Urothelium cell line (cell line): Measurements from ENCODE around the gene PRDM2.

Experiments used
- DNase-seq: peaks from one replicate; pipeline ENCODE4 v3.0.0; 2011; ENCODE audit warnings: low spot score, mixed read lengths
- FAIRE-seq: peaks from 2 replicates; lab custom pipeline; 2011; peaks lifted over from hg19 to GRCh38; lab: Jason Lieb, UNC

PRDM2 gene

DNA sequence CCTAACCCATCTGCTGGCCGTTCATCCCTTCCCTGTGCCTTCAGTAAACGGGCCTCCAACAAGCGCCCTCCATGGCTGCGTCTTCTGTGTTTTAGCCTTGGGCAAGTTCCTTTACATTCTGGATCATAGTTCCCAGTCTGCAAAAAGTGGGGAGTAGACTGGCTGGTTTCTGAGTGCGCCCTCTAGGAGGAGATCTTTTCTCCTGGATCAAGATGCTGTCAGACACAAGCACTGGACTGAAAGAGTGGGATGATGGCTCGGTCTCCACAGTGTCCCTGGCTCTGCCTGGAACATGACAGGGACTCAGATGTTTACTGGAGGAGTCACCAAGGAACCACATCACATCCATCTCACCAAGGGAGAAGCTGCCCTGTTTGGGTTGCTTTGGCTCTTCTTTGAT is 88.8 kb downstream of the PRDM2 start:
- FAIRE-seq = no peak

DNA sequence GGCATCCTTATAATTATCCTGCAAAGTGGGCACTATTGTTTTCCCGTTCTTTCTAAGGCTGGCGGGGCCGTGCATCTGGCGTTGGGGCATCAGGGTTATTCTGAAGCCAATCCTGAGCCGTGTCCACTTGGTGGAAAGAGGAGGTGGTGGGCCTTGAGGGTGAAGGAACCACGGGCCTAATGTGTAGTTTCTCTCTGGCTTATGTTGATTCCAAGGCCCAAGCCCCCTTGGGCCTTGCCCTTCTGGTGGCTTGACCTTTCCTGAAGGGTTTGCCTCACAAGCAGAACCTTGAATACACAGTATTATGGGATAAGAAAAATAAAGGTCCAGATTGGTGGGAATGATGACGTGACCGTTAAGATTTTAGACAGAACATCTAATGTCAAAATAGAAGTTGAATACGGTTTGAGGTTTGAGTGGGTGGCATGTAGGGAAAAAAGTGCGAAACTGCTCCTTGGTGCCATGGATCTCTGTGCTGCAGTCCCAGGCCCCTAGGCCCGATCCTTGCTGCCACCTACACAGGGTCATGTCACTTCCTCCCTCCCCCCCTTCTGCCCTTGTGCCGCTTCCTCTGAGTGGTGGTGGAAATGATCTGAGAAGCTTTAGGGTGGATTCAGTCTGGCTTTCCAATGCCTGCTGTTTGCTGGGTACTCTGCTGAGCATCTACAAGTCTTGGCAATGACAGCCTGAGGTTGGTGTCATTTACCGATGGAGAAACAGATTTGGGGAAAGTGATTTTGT is 90.5 kb downstream of the PRDM2 start:
- FAIRE-seq = no peak
- no peak for DNase-seq

More for the DNA sequence above, 88.8 kb downstream of the PRDM2 start:
- DNase-seq = no peak

DNA sequence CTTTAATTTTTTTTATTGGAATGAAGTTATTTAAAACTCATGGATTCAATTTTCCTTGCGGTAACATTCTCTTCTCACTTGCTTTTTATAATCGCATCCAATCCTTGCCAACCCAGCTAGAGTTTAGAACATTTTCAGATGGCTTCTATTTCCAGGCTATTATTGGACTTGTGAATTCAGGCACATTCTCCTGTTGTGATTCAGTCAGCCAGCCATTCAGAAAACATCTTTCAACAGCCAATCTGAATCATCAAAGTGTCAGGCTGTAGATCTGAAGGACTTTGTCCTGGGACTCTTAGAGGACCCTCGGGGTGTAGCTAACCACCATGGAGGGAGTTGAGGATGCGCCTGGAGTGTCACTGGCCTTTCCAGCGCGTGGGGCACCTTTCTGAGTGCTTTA is 92.4 kb downstream of the PRDM2 start:
- DNase-seq = no peak
- no peak for FAIRE-seq

DNA sequence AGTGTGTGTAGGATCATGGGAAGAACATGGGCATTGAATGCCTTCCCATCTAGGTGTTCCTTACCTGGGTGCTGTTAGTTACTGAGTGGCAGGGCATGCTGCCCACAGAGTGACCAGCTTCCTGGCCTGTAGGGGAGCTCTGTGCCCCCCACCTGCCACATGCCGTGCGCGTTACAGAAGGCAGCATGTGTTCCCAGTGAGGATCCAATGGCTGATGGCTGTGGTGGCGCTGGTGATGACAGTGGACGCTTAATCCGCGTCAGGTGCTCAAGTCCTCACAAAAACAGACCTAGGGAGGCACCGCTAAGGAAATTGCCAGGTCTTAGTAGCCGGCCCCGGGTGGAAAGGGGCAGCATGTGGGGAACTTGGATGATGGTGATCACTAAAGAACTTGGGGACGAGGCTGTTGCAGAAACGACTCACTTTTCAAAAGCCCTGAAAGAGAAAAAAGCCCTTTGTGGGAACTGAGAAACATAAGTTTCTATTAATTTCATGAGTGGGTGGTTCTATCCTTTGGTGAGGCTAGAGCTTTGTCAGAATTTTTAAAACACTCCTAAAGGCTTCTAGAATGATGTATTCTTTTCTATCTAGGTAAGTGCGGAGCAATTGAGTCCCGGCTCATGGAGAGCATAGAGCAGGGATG is 93.2 kb downstream of the PRDM2 start:
- FAIRE-seq = no peak

DNA sequence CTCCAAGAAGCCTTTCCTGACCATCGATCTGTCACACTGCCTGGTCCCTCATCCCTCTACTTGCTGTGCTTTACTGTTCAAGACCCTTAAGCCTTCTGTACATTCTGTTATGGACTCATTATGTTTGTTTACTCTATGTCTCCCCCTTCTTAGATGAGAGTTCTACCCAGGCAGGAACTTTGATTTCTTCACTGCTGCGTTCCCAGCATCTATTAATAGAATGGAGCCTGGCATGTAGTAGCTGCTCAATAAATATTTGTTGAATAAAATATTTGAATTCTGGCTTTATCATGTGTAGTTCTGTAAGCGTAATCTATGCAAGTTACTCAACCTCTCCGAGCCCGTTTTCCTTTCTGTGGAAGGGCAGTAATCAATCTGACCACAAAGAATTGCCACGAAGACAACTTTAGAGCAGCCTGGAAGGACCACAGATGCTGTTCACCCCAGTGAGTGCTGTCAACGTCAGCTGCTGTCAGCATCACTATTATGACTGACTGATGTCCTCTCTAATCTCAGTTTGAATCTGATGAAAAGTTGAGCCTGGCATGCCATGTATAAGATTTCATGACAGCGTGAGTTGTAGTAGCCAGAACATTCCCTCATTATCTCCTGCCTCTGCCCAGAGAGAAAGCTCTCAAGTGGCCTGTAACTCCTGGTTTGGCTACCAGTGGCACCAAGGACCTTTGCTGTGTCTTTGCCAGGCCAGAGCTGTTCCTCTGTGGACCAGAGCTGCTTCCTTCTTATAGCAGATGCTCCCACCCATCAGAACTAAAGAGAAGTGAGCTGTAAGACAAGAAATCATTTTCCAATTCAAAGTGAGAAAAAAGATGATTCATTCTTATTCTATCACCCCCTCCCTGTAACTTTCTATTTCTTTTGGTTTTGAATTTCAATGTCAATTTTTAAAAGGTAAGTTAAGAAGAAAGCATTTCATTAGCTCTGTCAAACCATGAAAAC is 94.5 kb downstream of the PRDM2 start:
- DNase-seq = no peak
- FAIRE-seq = no peak

More for the DNA sequence above, 93.2 kb downstream of the PRDM2 start:
- DNase-seq = no peak

DNA sequence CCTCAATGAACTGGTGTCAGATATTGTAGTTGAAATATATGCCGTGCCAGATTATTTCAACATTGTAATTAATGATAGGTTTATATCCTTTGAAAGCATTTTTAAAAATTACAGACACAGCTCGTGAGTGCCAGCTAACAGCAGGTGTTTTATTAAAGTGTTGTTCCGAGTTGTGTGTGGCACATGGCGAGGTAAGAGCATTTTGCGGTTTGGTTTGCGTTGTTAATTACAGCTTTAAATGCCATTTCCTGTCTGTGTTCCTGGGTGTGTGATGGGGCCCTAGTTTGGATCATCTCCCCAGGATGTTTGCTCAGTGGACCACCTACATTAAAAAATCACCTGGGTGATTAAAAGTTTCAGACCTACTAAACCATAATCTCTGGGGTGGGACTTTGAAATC is 97.4 kb downstream of the PRDM2 start:
- FAIRE-seq = no peak
- DNase-seq = no peak

DNA sequence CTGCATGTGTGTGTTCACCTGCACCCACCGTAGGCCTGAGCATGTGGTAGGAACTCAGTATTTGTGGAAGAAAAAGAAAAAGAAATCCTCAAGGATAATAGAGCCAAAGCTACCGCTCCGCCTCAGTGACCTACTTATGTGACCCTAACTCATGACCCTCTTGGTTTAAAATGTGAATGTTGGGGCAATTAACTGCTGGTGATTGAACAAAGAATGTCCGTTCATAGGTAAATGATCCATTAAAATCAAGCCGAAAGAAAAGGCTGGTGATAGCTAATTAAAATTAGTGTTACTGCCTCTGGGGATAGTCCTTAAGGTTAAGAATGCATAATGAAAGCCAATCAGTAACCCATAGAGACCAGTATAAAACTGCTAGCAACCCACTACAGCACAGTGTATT is 98.1 kb downstream of the PRDM2 start:
- FAIRE-seq = no peak
- no peak for DNase-seq

DNA sequence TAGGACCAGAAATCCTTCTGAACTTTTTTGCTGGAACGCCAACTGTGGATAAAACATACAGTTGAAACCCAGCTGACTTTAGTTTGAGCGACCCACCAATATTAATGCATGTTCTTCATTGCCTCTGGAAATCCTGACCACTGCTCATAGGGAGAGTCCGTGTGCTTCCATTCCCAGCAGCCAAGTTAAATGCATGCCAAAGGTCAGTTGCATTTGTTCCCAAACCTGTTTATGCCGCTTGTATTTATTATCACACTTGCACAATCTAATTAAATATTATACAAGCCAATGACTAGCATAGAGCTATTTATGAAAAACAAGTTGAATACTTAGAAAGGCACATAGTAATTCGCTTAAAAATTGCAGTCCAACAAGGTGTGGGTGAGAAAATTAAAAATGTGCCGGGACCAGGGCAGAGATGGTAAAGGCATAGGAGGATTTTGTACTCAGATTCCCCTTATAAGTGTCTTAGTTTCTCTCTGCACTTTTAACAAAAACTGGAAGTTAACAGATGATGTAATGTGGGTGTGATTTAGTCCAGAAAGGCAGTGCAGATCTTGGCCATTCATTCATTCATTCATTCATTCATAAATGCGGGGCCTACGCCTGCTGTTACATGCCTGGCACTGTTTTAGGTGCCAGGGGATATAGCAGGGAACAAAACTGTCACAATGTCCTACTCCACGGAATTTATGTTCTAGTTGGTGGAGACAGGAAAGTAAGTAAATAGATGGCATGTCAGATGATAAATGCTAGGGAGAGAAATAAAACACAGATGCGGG is 99.7 kb downstream of the PRDM2 start:
- FAIRE-seq (no peak), DNase-seq (no peak)

DNA sequence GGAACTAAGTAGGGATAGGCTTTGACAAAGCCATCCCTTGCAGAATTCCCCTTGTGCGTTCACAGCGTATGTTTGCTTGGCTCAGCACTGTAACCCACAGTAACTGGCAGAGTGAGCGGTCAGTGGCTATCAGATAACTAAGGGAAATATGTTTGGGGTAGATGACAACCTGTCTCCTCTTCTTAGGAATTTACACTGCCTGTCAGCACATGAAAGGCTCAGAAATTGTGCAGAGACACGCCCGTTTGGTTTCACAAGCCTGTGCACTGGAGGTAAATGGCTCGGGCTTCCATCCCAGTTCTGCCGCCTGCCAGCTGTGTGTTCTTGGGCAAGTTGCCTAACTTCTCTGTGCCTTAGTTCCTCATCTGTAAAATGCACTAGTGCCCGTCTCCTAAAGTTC is 101.2 kb downstream of the PRDM2 start:
- no peak for DNase-seq
- FAIRE-seq = no peak

DNA sequence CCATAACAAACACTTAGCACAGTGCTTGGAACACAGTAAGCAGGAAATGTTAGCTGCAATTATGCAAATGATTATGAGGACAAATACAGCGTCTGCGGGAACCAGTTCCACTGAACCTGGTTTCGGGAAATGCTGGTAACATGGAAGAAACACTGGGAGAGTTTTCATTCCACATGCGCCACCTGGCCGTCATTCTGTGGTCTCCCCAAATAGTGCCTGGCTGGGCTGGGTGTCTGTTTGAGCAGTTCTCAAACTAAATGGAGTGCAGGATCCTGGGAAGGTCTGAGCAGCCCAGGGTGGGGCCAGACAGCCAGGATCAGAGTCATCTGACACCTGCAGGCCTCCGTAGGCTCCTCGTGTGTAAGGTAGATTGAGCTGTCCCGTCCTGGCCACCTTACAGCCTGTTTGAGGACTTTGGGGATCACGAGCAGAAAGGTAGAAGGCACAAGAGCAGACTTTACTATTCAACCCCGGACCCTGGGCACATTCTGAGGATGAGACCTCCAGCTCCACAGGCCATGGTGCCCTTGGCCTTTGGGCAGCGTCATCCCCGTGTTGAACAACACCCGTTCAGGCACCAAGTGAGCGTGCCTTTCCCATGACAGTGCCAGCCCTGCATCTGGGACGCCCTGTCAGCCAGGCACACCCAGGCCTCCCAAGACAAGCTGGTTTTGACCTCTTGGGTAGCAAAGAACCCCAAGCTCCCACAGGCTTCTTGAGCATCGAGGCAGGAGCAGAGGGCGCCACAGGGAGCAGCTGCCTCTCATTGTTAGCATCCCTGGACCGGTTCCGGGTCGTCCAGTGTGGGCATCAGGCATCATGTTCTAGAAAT is 101.9 kb downstream of the PRDM2 start:
- DNase-seq (no peak), FAIRE-seq (no peak)

DNA sequence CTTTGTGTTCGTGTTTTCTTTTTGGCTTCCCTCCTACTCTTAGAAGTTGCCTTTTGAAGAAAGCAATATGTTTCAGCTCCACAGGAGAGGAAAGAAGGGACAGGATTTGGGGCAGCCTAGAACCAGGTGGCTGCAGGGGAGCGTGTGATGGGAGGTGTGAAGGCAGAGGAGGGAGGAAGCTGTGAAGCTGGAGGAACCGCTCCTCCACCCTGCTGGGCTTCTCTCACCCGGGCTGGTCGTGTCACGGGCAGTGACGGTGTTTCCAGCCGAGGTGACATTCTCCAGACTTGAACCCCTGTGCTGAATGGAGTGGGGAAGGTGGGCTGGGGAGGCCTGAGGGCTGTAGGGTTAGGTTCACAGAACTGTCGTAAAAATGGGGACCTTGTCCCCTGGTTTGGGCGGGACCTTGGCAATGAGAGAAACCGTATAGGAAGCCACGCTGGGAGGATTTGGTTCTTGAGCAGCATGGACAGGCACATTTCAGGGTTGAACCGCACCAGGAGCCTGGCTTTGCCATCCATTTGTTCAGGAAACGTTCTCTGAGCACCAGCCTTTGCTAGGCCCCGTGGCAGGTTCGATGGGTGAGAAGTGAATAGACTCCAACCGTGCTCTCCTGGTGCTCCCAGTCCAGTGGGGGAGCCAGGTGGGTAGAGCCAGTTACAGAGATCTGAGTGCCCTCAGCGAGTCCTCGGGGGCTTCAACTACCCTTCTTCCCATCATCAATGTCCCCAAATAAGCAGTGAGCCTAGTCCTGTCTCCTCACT is 103.0 kb downstream of the PRDM2 start:
- DNase-seq (no peak), FAIRE-seq (no peak)

DNA sequence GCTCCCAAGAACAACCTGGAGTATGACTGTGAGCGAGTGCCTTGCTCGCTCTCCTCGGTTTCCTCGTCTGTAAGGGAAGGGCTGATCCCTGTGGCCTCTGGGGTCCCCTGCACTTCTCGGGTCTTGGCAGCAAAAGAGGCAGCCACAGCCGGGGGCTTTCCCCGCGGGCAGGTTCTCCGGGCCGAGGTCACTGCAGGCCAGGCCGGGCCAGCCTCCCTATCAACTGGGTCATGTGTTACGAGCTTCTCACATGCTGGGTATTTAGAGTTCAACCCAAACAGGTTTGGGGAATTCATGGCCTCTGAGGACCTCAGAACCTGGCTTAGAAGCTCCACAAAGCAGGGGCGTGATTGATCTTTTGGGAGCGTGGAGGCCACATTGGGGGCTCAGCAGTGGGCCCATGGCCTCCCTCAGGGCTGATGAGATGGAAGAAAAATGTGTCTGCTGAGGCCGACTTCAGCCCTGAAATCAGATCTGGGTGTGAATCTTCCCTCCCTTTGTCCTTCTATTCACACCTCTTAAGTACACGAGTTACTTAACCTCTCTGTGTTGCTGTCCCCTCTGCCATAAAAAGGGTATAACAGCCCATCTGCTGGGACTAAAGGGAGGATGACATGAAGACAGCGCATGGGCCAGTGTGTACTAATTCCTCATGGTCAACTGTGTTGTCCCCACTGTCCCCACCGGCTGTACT is 103.7 kb downstream of the PRDM2 start:
- no peak for DNase-seq

DNA sequence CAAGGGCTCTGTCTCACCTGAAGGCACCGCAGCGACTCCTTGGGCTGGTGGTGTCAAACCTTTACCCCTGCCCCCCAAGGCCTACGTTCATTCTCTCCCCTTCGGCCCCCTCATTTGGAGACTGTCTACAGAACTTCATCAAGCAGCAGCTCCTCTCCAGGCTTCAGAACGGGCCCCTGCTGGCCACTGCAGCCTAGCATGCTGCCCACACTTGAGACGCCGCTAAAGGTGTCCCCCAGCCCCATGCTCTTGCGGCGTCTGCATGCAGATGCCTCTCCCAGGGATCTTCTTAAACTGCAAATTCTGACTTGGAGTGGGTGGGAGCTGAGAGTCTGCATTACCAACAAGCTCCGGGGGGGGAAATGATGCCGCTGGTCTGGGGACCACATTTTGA is 104.2 kb downstream of the PRDM2 start:
- DNase-seq (no peak), FAIRE-seq (no peak)

More for the DNA sequence above, 103.7 kb downstream of the PRDM2 start:
- FAIRE-seq = no peak

DNA sequence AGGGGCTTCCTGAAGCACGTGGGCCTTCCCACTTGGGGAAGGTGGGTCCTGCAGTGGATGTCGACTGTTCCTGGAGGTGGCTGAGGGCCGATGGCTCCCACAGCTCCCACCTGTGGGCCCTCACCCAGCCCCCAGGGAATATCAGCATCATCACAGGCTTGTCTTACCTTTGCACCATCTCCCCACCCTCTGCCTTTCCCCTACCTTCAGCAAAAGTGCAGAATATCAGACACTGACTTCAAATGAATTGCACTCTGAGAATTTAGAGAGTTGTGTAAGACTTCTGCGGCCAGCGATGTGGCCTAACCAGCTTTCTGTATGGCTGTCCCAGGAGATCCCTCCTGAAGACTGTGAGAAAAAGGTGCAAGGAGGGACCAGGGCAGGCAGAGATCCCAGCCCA is 105.4 kb downstream of the PRDM2 start:
- FAIRE-seq = no peak
- no peak for DNase-seq

DNA sequence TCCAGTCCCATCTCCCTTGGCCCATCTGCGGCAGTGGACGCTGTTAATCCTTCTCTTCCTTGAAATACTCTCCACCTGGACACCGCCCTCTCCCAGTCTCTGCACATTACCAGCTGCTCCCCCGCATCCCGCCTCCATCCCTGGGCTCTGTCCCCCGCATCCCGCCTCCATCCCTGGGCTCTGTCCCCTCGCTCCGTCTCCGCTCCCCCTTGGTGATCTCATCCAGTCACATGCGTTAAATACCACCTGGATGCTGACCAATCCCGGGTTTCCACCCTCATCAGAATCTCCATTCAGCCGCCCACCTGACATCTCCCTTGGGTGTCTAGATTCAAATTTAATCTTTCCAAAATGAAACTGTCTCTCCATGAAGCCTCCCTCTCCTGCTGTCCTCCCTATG is 106.1 kb downstream of the PRDM2 start:
- FAIRE-seq (no peak), DNase-seq (no peak)

DNA sequence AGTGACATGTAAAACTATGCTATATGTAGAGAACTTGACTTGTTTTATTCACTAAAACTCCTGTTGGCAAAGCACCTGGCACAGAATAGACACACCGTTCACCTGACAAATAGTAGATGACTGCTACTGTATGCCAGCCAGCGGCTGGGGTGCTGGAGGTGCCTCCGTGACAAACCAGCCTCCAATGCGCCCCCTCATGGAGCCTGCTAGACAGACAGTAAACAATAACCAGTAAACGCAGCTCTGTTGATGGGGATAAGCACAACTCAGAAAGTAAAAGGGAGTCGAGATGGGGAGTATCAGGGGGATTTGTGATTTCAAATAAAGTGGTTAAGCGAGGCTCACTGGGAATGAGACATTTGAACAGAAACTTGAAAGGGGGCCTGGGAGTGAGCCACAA is 107.2 kb downstream of the PRDM2 start:
- DNase-seq = no peak
- FAIRE-seq = no peak

DNA sequence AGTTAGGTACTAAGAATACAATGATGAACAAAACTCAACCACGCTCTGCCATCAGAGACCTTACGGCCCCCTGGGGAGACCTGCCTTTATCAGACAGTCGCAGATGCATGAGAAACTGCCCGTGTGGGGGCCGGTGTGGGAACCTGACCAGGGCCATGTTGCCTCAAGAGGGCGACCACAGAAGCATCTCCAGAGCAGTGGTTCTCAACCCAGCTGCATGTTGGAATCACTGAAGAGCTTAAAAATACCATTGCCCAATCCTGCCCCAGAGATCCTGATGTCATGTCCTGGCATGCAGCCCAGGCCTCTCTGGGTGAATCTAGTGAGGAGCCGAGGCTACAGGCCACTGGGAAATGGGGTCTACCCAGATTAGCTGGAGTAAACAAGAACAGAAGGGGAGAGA is 108.7 kb downstream of the PRDM2 start:
- no peak for DNase-seq
- no peak for FAIRE-seq

DNA sequence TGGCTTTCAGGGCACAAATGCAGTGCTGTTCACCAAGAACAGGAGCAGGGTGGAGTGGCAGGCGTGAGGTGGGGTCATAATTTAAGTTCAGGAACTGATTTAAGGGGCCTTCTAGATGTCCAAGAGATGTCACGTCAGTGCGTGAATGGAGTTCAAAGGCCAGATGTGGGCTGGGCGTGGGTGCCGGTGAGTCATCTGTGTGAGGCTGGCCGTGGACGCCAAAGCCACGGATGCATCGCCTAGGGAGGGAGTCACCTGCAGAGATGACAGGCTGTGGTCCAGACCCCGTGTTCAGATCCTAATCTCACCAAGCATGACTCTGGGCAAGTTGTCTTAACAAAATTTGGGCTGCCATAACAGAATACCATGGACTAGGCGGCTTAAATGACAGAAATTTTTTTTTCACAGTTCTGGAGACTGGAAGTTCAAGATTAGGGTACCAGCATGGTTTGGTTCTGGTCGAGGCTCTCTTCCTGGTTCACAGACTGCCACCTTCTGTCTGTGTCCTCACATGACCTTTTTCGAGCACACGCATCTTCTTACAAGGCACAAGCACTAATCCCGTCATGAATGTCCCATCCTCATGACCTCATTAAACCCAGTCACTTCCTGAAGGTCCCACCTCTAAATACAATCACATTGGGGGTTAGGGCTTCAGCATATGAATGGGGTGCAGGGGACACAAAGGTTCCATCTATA is 109.6 kb downstream of the PRDM2 start:
- FAIRE-seq = no peak
- no peak for DNase-seq
